ENCODE measurements around the gene RANBP9.

RANBP9 gene

DNA sequence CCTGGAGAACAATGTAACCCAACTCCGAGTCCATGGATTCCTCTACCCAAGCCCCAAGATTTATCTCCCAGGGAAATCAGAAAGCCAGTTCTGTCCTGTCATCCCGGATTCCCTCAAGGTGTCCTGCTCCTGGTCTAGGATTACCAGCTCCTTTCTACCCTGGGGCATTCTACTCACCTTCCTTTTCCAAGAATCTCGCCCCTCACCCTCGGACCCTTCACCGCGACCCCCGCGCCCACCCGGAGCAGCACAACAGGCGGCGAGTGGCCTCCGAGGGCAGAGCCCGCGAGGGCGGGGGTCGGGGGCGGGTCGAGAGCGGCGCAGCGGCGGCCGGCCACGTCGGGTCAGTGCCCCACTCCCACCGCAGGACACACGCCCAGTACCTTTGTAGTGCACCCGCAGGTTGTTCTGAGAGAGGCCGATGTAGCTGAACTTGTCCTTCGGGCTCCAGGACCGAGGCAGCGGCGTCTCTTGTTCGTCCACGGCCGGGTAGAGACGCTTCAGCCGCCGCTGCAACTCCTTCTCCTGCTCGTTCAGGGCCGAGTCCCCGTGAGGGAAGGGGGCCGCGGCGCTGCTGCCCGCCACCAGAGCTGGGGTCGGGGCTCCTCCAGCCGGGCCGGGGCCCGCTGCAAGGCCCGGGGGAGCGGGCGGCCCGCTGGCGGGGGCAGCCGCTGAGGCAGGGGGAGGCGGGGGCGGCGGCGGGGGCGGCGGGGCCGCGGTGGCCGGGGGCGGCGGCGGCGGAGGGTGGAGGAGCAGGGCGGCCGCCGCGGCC is 897 bp downstream of the RANBP9 start:
- DNase-seq = no peak

DNA sequence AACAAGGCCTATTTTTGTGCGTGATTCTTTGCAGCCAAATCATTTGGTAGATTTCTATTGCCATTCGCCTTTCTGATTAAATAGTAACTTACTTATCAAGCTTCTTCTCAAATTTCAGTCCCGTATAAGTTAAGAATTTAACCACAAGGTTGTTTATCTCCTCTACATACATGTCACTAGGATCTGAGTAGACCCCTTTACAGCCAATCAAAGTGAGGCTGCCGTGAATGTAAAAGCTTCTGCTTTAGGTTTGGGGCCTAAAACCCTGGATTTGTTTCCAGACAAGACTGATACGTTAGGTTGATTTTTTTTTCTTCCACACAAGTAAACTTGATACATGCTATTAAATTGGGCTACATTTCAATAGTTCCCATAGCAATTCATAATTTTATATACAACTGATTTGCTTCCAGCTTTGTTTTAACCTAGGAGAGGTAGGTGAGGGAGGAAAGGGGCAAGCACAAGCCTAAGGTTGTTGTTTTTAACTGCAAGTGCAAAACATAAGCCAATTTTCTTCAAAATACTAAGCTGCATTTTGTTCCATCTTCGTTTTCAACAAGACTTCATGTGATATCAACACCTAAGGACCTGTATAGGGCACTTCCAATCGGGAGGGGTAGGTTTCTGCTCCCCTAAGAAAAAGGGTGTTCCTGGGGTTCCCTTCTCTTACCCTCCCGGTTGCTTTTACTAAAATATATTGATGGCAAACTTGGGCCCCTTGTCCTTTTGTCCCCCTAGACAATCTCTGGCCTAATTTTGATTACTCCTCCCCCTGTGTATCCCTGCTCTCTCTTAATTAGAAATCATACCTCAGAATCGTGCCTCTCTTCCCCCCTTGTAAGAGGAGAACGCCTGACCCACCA is 1.7 kb downstream of the RANBP9 start:
- DNase-seq = no peak

DNA sequence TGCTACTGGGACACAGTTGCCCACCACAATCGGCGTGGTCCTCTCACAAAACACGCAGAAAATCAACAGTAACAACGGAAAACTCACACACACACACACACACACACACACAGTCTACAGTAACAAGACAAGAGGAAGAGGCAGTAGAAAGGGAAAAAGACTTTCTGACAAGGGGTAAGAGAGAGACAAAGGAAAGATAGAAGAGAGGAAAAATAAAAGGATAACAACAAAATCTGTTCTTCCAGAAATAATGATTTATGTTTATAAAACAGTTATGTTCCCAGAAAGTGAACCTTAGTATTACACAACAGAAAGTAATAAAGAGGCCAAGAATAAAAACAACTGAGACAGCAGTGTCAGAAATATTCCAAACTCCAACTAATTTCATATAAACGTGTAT is 2.9 kb downstream of the RANBP9 start:
- DNase-seq = no peak

DNA sequence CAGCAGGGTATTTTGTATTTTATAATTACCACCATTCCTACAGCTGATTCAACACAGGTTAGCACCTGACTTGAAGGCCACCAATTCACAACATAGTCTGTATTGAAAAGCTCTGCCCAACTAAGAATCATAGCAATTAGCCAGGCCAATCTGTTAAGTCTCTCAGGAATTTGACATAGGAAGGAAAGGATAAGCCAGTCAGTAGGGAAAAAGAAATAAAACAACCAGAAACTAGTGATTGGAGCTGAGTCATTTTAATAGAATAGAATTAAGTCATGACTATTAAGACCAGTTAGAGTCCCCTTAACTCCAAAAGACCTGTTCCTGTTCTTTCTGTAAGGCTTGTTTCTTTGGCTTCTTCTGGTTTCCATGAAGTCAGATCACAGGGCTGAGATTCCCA is 8.1 kb downstream of the RANBP9 start:
- no peak for DNase-seq

DNA sequence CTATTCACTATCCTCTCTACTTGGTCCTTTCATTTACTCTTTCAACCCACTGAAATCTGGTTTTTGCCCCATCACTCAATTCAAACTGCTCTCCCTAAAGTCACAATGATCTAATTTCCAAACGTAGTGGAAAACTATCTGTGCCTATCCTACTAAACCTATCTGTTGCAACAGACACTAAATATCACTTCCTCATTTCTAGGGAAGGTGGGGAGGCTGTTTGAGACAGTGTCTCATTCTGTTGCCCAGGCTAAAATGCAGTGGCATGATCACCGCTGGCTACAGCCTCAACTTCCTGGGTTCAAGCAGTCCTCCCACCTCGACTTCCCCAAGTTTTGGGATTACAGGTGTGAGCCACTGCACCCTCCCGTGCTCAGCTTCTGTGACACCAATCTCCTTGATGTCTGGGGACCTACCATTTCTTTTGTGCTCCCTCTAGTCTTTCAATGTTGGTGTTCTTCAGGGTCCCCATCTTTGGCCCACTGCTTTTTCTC is 8.8 kb downstream of the RANBP9 start:
- DNase-seq = no peak

DNA sequence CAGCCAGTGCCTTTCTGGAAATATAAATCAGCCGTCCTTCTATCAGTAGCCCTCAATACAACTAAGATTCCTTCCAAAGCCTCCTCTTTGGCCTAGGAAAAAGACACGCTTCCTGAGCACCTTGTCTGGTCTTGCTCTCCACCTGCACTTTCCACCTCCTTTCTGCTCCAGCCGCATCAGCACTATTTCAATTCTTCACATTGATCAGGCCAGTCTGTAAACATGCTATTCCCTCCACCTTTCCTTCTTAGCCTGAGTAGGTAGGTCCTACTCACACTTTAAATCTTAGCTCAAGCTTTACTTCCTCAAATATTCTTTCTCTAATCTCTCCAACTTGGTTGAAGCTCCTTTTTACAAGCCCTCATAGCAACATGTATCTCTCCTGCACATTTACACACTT is 11.4 kb downstream of the RANBP9 start:
- no peak for DNase-seq

DNA sequence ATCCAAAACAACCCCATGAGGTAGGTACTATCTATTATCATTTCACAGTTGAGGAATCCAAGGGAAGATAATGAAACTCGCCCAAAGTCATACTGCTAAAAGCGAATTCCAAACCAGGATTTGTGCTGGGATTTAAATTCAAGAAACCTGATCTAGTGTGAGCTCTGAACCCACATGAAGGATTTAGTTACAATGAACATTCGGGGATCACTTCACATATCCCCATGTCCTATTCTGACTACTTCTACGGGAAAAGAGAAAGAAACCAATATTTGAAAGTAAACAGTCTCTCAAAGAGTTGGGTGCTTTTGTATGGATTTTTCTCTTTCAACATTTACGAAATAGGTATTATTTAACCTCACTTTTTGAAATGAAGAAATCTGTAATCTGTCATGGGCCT is 12.9 kb downstream of the RANBP9 start:
- DNase-seq = no peak

DNA sequence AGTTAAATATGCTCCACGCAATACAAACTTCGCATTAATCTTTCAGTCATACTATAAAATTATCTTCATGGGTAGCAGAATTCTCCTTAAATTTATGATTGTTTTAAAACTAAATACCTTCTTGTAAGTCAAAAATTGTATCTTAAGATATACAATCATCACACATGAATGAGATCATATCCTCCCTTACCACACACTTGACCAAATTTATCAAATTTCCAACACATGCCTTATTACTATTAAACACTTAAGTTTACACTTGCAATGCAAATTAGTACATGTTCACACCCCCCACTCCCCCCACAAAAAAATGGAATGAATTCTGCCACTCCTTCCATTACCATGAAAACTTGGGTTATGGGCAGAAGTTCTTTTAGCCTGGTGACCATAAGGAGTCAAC is 13.8 kb downstream of the RANBP9 start:
- no peak for DNase-seq

DNA sequence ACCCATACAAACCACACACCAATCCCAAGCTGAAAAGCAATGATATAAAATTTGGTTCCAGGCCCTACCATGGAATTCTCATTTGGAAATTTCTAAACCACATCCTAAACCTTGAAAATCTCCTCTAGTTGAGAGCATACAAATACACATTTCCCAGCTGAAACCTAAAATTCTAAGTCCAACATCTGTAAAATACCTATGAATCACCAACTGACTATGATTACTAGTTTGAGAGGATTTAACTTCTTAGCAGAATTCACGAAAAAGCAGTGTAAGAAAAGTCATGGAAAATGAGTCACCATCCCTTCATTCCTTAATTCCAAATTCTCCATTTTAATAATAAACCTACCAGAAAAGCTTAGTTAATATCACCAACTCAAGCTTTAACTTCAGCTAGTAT is 15.4 kb downstream of the RANBP9 start:
- DNase-seq = no peak

DNA sequence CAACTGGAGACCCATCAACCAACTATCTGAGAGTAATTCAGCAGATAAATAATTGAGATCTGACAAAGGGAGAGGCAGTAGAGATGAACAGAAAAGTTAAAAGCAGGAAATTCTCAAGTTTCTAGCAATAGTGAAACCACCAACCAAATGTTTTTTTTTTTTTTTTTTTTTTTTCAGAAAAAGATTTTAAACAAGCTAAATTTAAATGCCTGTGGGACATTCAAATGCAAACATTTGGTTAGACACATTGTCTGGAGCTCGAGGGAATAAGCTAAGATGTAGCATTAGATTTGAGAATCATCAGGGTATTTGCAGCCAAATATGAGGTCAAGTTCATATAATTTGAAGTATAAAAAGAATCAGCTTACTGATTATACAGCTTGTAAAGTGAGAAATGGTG is 16.4 kb downstream of the RANBP9 start:
- DNase-seq = no peak

DNA sequence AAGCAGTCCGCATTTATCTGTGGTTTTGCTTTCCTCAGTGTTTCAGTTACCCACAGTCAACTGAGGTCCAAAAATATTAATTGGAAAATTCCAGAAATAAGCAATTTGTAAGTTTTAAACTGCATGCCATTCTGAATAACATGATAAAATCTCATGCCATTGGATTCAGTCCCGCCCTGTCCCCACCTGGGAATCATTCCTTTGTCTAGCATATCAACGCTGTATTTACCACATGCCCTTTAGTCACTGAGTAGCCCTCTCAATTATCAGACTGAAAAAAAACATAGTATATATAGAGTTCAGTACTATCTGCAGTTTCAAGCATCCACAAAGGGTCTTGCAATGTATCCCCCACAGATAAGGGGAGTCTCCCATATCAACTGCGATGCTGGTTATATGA is 17.1 kb downstream of the RANBP9 start:
- DNase-seq = no peak

DNA sequence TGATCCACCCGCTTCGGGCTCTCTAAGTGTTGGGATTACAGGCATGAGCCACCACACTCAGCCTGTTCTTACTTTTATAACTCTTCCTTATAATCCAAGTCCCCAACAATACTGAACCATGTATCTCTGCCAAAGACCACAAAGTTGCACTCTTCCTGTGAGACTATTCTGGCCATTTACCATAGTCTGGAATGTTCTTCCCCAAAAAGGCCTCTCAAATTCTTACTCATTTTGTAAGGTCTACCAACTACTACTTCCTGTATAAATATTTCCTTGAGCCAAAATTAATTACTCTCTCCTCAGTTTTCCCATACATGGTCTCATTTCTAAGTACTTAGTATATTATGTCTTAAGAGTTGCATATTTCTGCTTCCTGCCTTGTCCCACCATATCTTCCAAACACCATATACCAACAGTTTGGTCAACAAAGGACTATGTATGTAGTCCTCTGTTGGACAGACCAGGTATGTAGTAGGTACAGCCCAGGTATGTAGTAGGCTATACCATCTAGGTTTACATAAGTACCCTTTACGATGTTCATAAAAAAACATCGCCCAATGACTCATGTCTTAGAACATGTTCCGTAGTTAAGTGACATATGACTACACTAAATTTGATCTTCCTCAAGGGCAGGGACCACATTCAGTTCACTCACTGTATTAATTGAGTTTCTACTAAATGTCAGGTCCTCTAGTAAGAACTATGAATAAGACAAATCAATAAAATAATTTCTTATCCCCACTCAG is 22.0 kb downstream of the RANBP9 start:
- DNase-seq = no peak

DNA sequence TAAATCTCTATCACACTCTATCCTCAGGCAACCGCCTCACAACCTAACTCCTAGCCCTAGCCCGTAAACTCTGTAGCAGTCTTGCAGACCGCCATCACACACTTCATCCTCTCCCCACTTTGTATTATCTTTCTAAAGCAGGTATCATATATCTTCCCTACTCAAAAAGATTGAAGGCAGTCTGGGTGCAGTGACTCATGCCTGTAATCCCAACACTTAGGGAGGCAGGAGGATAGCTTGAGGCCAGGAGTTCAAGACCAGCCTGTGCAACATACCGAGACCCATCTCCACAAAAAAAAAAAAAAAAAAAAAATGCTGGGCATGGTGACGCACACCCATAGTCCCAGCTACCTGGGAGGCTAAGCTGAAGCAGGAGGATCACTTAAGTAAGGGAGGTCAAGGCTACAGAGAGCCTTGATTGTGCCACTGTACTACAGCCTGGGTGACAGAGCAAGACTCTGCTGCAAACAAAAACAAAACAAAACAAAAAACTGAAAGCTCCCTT is 22.9 kb downstream of the RANBP9 start:
- DNase-seq = no peak

DNA sequence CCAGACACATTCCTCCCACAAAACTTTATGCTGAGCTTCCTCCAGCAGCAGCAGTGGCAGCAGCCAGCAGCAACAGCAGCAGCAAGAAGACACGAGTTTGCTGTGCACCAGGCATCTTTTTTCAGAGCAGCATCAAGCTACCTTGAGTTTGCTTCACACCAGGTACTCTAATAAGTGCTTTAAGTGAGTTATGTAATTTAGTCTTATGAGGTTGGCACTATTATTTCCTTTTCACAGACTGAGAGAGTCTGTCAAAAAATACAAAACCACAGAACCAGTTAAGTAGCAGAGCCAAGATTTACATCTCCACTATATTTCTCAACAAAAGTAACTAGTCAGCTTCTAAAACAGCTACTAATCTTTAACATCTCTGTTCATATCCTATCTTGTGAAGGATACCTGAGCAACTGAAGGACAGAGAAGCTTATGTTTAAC is 23.7 kb downstream of the RANBP9 start:
- no peak for DNase-seq

DNA sequence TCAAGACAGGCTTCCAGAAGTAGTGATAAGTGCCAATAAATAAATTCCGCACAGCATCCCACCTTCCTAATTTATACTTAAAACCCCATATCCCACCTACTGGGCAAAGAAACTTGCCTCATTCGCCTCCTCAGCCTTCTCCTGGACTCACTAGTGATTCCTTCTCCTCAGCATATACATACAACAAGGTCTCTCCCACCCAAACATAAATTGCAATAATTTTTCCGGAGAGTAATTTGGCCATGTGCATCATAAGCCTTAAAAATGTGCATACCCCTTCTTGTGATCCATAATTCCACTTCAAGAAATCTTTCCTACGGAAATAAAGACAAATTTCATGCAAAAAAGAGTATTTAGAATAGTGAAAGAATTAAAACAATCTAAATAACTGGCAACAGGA is 26.8 kb downstream of the RANBP9 start:
- DNase-seq = no peak

DNA sequence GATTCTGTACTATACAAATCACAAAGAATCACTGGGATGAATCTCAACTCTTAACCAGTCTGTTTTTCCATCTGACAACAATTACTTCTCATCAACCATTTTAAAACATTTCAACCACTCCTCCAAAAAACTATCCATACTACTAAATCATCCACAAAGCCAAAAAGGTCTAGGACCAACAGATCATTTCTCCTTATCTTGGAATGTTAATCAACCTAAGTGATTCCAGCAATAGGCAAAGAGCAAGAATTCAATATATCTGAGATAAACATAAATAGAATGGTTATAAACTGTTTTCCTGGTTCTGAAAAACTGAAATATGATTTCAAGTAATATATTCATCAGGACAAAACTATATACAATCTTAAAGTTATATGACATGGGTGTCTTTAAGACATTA is 28.6 kb downstream of the RANBP9 start:
- DNase-seq = no peak

DNA sequence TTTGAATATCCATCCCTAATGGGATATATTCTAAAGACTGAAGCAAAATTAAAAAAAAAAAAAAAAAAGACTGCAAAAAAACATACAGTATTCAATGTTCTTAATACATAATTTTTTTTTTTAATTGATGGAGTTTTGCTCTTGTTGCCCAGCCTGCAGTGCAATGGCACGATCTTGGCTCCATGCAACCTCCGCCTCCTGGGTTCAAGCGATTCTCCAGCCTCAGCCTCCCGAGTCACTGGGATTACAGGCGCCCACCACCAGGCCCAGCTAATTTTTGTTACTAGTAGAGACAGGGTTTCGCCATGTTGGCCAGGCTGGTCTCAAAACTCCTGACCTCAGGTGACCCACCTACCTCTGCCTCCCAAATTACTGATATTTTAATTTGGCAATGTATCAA is 29.3 kb downstream of the RANBP9 start:
- no peak for DNase-seq

DNA sequence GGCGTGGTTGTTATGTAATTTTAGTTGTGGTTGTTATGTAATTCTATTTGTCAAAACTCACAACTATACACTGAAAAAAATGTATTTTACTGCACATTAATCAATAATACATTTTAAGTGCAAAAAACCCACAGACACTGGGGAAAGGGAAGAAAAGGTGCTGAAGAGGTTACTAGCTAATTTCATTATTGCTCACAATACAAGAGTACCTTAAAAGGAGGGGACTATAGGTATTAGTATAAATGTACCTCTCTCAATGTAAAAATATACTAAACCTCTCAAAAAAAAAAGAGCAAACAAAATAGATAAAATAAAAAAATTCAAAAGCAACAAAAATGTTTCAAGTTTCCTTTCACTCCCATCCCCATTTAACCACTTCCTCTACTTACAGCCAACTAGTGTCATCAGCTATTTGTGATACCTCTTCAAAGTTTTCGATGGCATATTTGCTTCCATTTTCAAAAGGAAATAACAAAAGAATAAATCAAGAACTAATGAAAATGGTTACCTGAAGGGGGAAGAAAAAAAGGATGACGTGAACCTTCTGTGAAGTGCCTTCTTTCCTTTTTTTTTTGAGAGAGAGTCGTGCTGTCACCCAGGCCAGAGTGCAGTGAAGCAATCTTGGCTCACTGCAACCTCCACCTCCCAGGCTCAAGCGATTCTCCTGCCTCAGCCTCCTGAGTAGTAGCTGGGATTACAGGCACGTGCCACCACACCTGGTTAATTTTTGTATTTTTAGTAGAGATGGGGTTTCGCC is 30.2 kb downstream of the RANBP9 start:
- DNase-seq = no peak

DNA sequence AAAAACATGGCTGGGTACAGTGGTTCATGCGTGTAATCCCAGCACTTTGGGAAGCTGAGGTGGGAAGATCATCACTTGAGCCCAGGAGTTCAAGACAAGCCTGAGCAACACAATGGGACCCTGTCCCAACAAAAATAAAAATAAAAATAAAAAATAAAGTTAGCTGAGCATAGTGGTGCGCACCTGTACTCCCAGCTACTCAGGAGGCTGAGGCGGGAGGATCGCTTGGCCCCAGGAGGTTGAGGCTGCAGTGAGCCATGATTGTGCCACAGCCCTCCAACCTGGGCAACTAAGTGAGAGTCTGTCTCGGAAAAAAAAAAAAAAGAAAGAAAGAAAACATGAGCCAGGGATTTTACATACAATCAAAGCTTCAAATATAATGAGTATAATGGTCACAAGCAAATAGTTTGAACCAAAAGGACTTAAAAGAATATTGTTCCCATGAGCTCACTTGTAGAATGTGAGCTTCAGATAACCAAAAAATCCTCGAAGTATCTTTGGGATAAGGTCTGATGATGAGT is 31.1 kb downstream of the RANBP9 start:
- DNase-seq = no peak

DNA sequence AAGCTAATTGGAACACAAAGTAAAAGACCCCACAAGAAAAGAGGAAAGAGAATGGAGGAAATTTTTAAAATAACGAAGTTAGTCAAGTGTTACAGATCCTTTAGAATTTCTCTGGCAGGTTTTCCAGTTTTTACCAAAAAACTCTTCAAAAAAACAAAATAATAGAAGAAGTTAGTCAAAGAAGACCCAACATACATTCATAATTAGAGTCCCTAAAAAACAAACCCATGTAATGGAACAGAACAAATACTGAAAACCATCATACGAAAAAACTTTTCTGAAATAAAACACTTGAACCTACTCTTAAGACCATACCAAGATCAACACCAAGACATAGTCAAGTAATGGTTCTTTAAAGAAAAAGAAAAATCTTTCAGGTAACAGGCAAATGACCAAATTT is 31.6 kb downstream of the RANBP9 start:
- no peak for DNase-seq

DNA sequence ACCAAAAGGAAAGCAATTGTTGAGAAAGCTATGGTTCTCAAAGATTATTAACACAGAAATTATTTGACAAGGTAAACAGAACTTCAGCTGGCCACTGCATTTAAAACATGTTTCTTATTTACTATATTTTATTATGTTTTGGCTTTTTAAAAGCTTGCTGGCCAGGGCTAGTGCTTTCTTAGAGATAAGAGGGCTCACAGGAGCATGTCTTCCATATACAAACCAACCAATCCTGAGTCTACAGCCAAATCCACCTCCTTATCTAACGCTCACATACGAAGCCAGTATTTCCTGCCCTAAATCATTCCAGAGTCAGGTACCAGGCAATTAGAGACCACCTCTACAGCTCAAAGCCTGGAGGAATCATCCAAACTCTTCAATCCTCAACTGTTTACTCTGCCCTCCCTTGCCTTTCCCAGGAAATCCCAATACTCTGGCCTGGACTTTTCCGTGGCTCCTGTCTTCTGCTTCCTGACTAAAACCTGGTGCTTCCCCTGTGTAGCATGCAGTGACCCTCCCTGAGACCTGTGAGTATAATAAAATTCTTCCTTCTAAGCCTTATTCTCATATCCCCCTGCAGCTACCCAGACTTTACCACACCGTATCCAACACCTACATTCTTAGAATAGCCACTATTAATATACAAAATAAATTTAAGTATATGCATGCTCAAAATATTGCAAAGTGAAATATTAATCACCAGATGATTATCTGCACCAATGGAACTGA is 33.2 kb downstream of the RANBP9 start:
- no peak for DNase-seq

DNA sequence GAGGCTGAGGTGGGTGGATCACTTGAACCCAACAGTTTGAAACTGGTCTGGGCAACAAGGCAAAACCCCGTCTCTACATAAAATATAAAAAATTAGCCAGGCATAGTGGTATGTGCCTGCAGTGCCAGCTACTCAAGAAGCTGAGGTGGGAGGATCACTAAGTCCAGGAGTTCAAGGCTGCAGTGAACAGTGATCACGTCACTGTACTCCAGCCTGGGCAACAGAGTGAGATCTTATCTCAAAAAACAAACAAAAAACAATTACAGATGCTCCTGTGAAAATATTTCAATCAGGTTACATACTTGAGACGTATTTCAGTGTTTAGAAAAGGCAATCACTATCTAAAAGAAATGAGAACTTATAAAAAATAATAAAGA is 33.8 kb downstream of the RANBP9 start:
- DNase-seq = no peak

All from activated T-cell treated with anti-CD3 and anti-CD28 coated beads for 4 hours (primary cell).